Renal cortex interstitium (tissue), 11 donors: ENCODE results near the gene SDHAF2. TPM values are rescaled to one million over a fixed set of nuclear protein-coding genes. Genes with fewer than 3 reads are reported as not detected.
"Not testable (repeated sequence)": the region's sequence is repeated elsewhere in the genome, so short reads cannot be mapped to it uniquely, and the experiment has no call there.

Experiments
- DNase-seq, 11 donors: peaks; one replicate each; pipeline ENCODE4 v3.0.0-alpha.2; 2013; ENCODE audit warnings: low read depth in 9 of 11, low spot score in 4 of 11; ENCODE audit errors: extremely low read depth in 1 of 11
- polyA plus RNA-seq, 3 donors: library from polyadenylated mRNA; unstranded; fragments of 120-200 nt; gene quantifications; one replicate each; pipeline ENCODE4 v1.2.1, GENCODE V29; 2013; ENCODE audit not compliant: insufficient read length in 3 of 3

Gene SDHAF2
- polyA plus RNA-seq, 3 donors, result 50.2 to 53.7 (median 50.4) TPM

DNA sequence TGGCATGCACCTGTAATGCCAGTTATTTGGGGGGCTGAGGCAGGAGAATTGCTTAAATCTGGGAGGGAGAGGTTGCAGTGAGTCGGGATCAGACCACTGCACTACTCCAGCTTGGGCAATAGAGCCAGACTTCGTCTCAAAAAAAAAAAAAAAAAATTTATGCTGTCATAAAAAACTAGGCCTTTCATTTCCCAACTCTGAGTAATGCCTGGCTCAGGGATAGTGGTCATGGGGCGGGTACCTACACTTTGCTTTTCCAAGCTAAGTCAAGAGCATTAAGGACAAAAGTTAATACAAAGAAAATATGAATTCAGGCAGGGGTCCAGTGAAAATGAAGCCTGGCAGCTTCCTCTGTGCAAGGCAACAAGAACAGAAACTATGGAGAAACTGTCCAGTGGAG lies 16.4 kb upstream of the SDHAF2 start:
- DNase-seq, result no peak

- DNase-seq, result no peak
Measured at GRCh38 chr11:61414547-61414946, 15.4 kb upstream of the SDHAF2 start.

DNA sequence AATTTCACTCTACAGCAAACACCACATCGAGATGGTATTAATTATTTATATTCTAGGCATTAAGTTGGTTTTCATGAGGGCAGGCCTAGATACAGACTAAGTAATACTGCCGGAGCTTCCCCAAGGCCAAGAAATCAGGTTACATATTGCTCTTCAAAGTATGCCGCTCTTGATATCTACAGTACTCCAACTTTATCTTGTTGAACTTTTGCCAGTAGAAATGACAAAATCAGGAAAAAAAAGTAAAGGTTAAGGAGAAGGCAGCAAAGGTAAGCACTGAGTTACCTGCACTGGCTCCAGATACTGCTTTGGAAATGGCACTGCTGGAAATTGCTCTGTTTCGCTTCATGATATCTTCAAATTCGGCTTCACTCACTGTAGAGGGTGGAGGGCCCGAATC lies 14.5 kb upstream of the SDHAF2 start:
- no peak for DNase-seq

DNA sequence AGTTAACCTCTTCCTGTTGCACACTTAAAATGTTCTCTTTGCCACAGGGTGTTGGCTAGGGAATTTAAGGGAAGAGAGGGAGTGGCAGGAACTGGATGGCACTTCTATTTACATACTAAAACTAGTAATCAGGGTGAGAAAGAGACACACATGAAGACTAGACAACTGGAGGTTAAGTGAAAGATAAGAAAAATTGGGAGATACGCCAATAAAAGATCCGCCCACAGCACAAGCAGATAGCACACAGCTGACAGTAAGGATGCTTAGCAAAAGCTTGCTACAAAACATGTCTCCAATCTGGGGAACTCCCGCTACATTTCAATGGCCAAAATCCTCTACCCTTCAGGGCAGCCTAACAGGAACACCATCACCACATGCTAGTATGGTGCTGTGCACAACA lies 13.0 kb upstream of the SDHAF2 start:
- DNase-seq, result no peak

GRCh38 chr11:61417670-61418069 lies 12.3 kb upstream of the SDHAF2 start:
- no peak for DNase-seq

- DNase-seq, result no peak
Measured at GRCh38 chr11:61418136-61418535, 11.8 kb upstream of the SDHAF2 start.

GRCh38 chr11:61422226-61422625 lies 7.7 kb upstream of the SDHAF2 start:
- no peak for DNase-seq

GRCh38 chr11:61425367-61426131 lies 4.4 kb upstream of the SDHAF2 start:
- no peak for DNase-seq

DNA sequence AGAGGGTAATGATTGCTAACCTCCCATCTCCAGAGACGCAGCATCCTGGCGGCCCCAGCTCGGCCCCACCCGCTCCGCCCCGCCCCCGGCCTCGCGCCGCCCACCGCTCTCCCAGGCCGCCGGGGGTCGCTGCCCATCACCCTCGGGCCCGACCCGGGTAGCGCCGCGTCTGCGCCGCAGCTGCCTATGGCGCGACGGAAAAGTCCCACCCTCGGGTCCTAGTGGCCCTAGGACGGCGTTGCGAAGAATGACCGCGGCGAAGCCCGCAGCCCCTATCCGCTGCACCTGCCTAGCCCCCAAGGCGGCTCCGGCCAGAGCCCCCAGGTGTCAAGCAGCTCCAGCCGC lies 606 bp upstream of the SDHAF2 start:
- peak in 8 of 11 donors; percentile 24 to 67 (median 48) for DNase-seq

- DNase-seq, result not testable (repeated sequence)
Measured at GRCh38 chr11:61430839-61431238, 915 bp downstream of the SDHAF2 start.

DNA sequence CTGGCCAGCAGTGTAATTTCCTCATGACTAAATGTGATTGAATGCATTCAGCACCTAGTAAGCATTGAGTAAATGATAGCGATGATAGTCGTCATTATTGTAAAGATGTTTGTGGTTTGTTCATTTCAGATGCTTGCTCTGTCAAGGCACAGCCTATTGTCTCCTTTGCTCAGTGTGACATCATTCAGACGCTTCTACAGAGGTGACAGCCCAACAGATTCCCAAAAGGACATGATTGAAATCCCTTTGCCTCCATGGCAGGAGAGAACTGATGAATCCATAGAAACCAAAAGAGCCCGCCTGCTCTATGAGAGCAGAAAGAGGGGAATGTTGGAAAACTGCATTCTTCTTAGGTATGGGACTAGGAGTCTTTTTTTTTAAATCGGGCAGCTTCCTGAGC lies 7.6 kb downstream of the SDHAF2 start:
- no peak for DNase-seq

- DNase-seq, result no peak
Measured at GRCh38 chr11:61439615-61440014, 9.7 kb downstream of the SDHAF2 start.

DNA sequence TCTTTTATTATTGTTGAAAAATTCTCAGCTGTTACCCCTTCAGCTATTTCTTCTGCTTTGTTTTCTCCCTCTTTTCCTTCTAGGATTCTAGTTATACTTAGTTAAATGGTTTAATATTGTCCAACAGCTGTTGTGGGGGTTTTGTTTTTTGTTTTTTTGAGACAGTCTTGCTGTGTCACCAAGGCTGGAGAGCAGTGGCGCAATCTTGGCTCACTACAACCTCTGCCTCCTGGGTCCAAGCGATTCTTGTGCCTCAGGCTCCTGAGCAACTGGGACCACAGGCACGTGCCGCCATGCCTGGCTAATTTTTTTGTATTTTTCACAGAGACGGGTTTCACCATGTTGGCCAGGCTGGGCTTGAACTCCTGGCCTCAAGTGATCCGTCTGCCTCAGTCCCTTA lies 12.7 kb downstream of the SDHAF2 start:
- no peak for DNase-seq

DNA sequence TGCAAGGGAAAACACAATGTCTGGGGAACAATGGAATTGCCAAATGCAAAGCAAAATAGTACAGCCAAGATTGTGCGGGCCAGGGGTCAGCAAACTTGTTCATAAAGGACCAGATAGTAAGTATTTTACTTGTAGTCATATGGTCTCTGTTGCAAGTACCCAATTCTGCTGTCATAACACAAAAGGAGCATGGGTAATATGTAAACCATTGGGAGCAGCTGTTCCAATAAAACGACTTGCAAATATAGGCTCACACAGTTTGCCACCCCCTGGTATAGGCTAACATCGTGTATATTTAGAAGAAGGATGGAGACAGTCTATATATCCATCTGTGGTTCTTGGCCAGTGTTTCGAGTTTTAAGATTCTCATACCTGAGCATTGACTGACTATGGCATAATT lies 15.6 kb downstream of the SDHAF2 start:
- DNase-seq, result no peak

GRCh38 chr11:61446211-61446651 lies 16.3 kb downstream of the SDHAF2 start:
- peak in 10 of 11 donors; percentile 50 to 86 (median 64) for DNase-seq

DNA sequence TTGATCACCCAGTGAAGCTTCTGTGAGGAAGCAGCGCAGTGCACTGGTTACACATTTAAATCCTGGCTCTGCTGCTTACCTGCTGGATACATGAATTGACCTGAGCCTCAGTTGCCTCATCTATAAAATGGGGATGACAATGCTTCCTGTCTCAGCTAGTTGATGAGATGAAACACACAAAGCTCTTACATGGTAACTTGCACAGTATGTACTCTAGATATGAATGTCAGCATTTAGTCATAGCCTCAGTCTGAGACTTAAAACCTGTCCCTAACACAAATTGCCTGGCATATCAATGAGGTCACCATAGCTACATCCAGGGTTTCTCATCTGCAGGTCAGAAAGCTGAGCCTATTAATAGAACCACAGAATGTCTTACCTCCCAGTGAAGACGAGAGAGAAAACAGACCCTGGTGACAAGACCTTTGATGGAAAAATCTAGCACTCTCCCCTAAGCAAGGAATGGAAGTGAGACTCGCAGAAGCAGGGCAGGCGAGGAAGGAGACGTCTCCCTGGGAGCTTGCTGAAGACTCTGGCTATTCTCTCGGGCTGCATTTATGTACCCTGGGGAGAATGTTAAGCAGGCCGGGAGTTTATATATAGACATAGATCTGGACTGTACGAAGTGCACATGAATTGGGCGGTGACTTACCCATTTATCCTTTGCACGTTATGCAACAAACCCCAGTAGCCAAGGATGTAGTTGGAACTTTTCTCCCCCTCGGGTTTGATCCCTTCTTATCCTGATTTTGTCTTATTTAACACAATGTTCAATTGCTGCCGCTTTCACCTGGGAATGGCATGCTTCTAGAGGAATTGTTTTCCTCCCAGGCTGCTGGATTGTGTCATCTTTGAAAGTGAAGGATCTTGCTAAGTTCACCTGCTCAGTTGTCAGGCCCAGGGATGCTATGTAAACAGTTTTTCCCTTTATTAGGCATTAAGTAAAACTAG lies 18.0 kb downstream of the SDHAF2 start:
- no peak for DNase-seq

DNA sequence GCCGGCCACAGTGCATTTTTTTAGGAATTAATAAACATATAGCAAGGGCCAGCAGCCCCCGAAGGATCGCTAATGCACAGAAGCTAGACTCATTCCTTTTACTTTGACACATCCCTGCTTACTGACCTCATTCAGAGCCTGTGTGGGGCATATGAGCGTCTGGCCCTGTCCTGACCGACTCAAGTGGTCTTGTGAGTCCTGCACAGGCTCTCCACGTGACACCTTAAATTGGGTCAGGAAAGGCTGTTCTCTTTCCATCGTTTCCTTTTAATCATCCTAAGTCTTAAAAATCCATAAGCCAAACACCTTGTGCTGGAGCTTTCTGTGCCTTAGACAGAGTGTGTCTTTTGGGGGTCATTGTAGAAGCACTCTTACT lies 18.6 kb downstream of the SDHAF2 start:
- no peak for DNase-seq

GRCh38 chr11:61452825-61453224 lies 22.9 kb downstream of the SDHAF2 start:
- no peak for DNase-seq

- DNase-seq, result no peak
Measured at GRCh38 chr11:61453695-61454094, 23.8 kb downstream of the SDHAF2 start.

DNA sequence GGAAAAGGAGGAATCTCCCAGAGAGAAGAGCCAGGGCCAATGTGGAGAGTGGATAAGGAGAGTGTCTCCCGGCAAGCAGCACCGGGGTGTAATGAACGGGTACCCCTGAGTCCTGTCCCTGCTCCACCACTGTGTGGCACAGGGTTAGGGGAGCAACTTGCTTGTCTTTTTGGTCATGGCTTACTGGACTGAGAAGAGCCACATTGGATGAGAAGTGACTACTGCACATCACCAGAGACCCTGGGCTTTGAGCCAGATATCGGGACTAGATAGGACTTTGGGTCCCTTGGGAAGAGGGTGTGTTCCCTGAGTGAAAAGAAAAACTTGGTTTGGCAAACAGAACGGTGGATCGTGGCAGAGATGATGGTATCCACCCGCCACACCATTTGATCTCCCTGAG lies 24.6 kb downstream of the SDHAF2 start:
- DNase-seq, result no peak
